ENCODE results near the gene MNX1. TPM values are rescaled to one million over a fixed set of nuclear protein-coding genes. Genes with fewer than 3 reads are reported as not detected.

MNX1 gene
- total and polyA plus RNA-seq, 9 of the 15 experiments (the other 6 are each of a cell fraction or from before 2014, with no cell fraction given) = 0.15 to 8.0 (median 1.4) TPM

GRCh38 chr7:156956727-156957126 is 53.7 kb downstream of the MNX1 start (continued):
- TF ChIP-seq SAFB (IDR thresholded peaks at IDR 0.05; ENCODE audit: borderline replicate concordance, low read depth, low read length) (no peak), PRMT5 (CRISPR knock-in tag; IDR thresholded peaks at IDR 0.05) (no peak), ZNF354B (CRISPR knock-in tag; IDR thresholded peaks at IDR 0.05) (no peak), OTX1 (CRISPR knock-in tag; IDR thresholded peaks at IDR 0.05) (no peak)

- Histone ChIP-seq H4K20me1 (replicated peaks; ENCODE audit: control insufficient read depth, insufficient read depth, low read length) (peaks cover 41% of the 10 kb centered on the region), H2AFZ (ENCODE audit: low read depth, low read length) (no peak overlapping the region), H3K36me3 (ENCODE audit: control insufficient read depth, insufficient read depth, low read length) (peaks cover 77% of the 10 kb centered on the region), H3K27ac (ENCODE audit: extremely low read depth, low read depth, low read length) (no peak overlapping the region), H3K9me1 (ENCODE audit: control insufficient read depth, insufficient read depth, low read length) (no peaks in the 10 kb centered on the region), H3K79me2 (ENCODE audit: control insufficient read depth, insufficient read depth, low read length) (peaks cover 81% of the 10 kb centered on the region), H3K4me2 (ENCODE audit: insufficient read depth, low read length) (no peak overlapping the region), H3K27me3 (ENCODE audit: control insufficient read depth in 2 of 2, insufficient read depth in 2 of 2, low read length in 2 of 2) (no peaks in the 10 kb centered on the region), H3K9me3 (replicated peaks; ENCODE audit: control insufficient read depth, insufficient read depth, low read depth, low read length) (no peaks in the 10 kb centered on the region), H3K4me3 (no peak overlapping the region), H3K4me1 (replicated peaks in 1 of 2; ENCODE audit: control insufficient read depth in 2 of 2, insufficient read depth in 2 of 2, low read length in 2 of 2) (peaks cover 6 to 18% of the 10 kb centered on the region in 2 experiments; a peak in 3 of 5 replicates), H3K9ac (ENCODE audit: insufficient read depth in 1 of 2, low read depth in 2 of 2, low read length in 2 of 2) (no peak overlapping the region)
- intact Hi-C loops (cut with micrococcal nuclease) (loop anchor here (5.0 kb wide), 1 partner anchor 317 kb away; no protein-coding TSS in a partner anchor), in situ Hi-C loops (cut with MboI) (no loop called here)
- FAIRE-seq = no peak
- no TSS peak for BruUV-seq (replicated peaks)
- POLR2A ChIA-PET = no interaction called here
- WGBS (ENCODE audit: insufficient coverage, low coverage, missing lambda C conversion rate) = 84% methylated on average over 2 of the region's 2 CpGs
- CTCF ChIA-PET (ENCODE audit: low intra/inter-chr PET ratio) = no interaction called here
- TF ChIP-seq SMAD1 (IDR thresholded peaks at IDR 0.05; ENCODE audit: low read depth, low read length, partially characterized antibody) (no peak), GATA2 (CRISPR knock-in tag; IDR thresholded peaks at IDR 0.05) (no peak)
- ATAC-seq = no peak
- DNase-seq (ENCODE audit: extremely low read depth in 1 of 4, low spot score in 3 of 4) = no peak
Measured at GRCh38 chr7:156954941-156955340, 55.5 kb downstream of the MNX1 start.

Other genes starting within 250 kb of the MNX1 start
- gene LMBR1, start 117.5 kb downstream of the MNX1 start, total RNA-seq (2014; rRNA removed) = 74.6 and 136 TPM in 2 replicates
- 59.9 and 67.3 TPM in 2 replicates for gene LMBR1, start 117.5 kb downstream of the MNX1 start, total RNA-seq (2014; rRNA removed; fragmentation: Illumina TruSeq; extraction: Trizol)
- 58.5 and 61.7 TPM in 2 replicates for gene LMBR1, start 117.5 kb downstream of the MNX1 start, total RNA-seq (2015; rRNA removed; fragmentation: Illumina TruSeq; extraction: Trizol)
- 89.1 and 90.0 TPM in 2 replicates for gene LMBR1, start 117.5 kb downstream of the MNX1 start, total RNA-seq (2021)
- gene LMBR1, start 117.5 kb downstream of the MNX1 start, polyA plus RNA-seq (2011; rRNA removed) = 33.6 and 82.0 TPM in 2 replicates
- 49.8 and 49.9 TPM in 2 replicates for gene LMBR1, start 117.5 kb downstream of the MNX1 start, polyA plus RNA-seq (2014; fragmentation: Illumina TruSeq; extraction: Trizol)
- 1 to 10 TPM; 7.7 to 9.6 TPM for gene LMBR1, start 117.5 kb downstream of the MNX1 start, polyA plus RNA-seq (2014; fragmentation: Nextera tagmentation; extraction: Ambion mirVana)
- 49.0 and 50.9 TPM in 2 replicates for gene LMBR1, start 117.5 kb downstream of the MNX1 start, polyA plus RNA-seq (2014; rRNA removed)
- gene NOM1, start 61.0 kb downstream of the MNX1 start, total RNA-seq (2014; rRNA removed) = 35.7 and 35.8 TPM in 2 replicates
- gene NOM1, start 61.0 kb downstream of the MNX1 start, total RNA-seq (2014; rRNA removed; fragmentation: Illumina TruSeq; extraction: Trizol) = 38.8 and 40.1 TPM in 2 replicates
- gene NOM1, start 61.0 kb downstream of the MNX1 start, total RNA-seq (2015; rRNA removed; fragmentation: Illumina TruSeq; extraction: Trizol) = 41.2 and 42.9 TPM in 2 replicates
- 37.3 and 47.3 TPM in 2 replicates for gene NOM1, start 61.0 kb downstream of the MNX1 start, total RNA-seq (2021)
- 30.5 and 30.9 TPM in 2 replicates for gene NOM1, start 61.0 kb downstream of the MNX1 start, polyA plus RNA-seq (2011; rRNA removed)
- gene NOM1, start 61.0 kb downstream of the MNX1 start, polyA plus RNA-seq (2014; fragmentation: Illumina TruSeq; extraction: Trizol) = 38.2 and 39.7 TPM in 2 replicates
- gene NOM1, start 61.0 kb downstream of the MNX1 start, polyA plus RNA-seq (2014; fragmentation: Nextera tagmentation; extraction: Ambion mirVana) = 1 to 10 TPM; 6.8 to 9.6 TPM
- 37.4 and 39.6 TPM in 2 replicates for gene NOM1, start 61.0 kb downstream of the MNX1 start, polyA plus RNA-seq (2014; rRNA removed)
- 75.4 and 80.9 TPM in 2 replicates for gene UBE3C, start 128.3 kb upstream of the MNX1 start, total RNA-seq (2014; rRNA removed)
- gene UBE3C, start 128.3 kb upstream of the MNX1 start, total RNA-seq (2014; rRNA removed; fragmentation: Illumina TruSeq; extraction: Trizol) = 91.7 and 99.0 TPM in 2 replicates
- gene UBE3C, start 128.3 kb upstream of the MNX1 start, total RNA-seq (2015; rRNA removed; fragmentation: Illumina TruSeq; extraction: Trizol) = 75.4 and 84.7 TPM in 2 replicates
- 76.0 and 76.4 TPM in 2 replicates for gene UBE3C, start 128.3 kb upstream of the MNX1 start, total RNA-seq (2021)
- gene UBE3C, start 128.3 kb upstream of the MNX1 start, polyA plus RNA-seq (2011; rRNA removed) = 45.4 and 81.4 TPM in 2 replicates
- 59.8 and 66.9 TPM in 2 replicates for gene UBE3C, start 128.3 kb upstream of the MNX1 start, polyA plus RNA-seq (2014; fragmentation: Illumina TruSeq; extraction: Trizol)
- 10 to 100 TPM in 1 of 2 experiments, 1 to 10 TPM in 1; 9.6 to 15.3 TPM for gene UBE3C, start 128.3 kb upstream of the MNX1 start, polyA plus RNA-seq (2014; fragmentation: Nextera tagmentation; extraction: Ambion mirVana)
- gene UBE3C, start 128.3 kb upstream of the MNX1 start, polyA plus RNA-seq (2014; rRNA removed) = 58.0 and 61.9 TPM in 2 replicates